Psoas muscle (tissue), 8 donors: ENCODE measurements around the gene RUNX2. TPM values are rescaled to one million over a fixed set of nuclear protein-coding genes. Genes with fewer than 3 reads are reported as not detected.

ENCODE experiments used
- ATAC-seq, 4 donors: fragments of 200-7000 bp; cut with Tn5 transposase; one replicate each; pipeline ENCODE4 v1.9.1; 2020; ENCODE audit warnings: moderate library complexity in 3 of 4, mild to moderate bottlenecking in 2 of 4
- DNase-seq, 2 donors: peaks; one replicate each; pipeline ENCODE4 v3.0.0-alpha.2; 2020
- H3K27ac ChIP-seq: fragments of 200-600 bp; one replicate; pipeline ENCODE4 v1.8.0; 2022
- H3K27me3 ChIP-seq, 3 donors: fragments of 200-600 bp in 1 of 3; one replicate each; pipeline versions ENCODE4 v1.6.1 to v1.8.0; 2013 to 2022; ENCODE audit warnings: low read length in 2 of 3, mild to moderate bottlenecking in 2 of 3, moderate library complexity in 1 of 3; ENCODE audit not compliant: insufficient read depth in 3 of 3
- H3K36me3 ChIP-seq, 2 donors: fragments of 200-600 bp in 1 of 2; one replicate each; pipeline versions ENCODE4 v1.6.1 to v1.8.0; 2013 to 2022; ENCODE audit warnings: low read depth in 1 of 2, mild to moderate bottlenecking in 1 of 2, moderate library complexity in 1 of 2; ENCODE audit not compliant: insufficient read depth in 1 of 2
- H3K4me1 ChIP-seq: fragments of 200-600 bp; one replicate; pipeline ENCODE4 v1.8.0; 2022
- H3K4me3 ChIP-seq: fragments of 200-600 bp; one replicate; pipeline ENCODE4 v1.8.0; 2022; ENCODE audit warnings: mild to moderate bottlenecking
- H3K9me3 ChIP-seq: fragments of 200-600 bp; one replicate; pipeline ENCODE4 v1.8.0; 2022
- CTCF ChIP-seq: fragments of 200-600 bp; IDR thresholded peaks from one replicate; pipeline ENCODE4 v1.8.0; 2022; ENCODE audit warnings: antibody characterized with exemption
- WGBS, 3 donors: extraction: QIAGEN DNeasy Blood & Tissue Kit; methylation state at CpG; one replicate each; pipeline versions ENCODE4 v1.1.6 to v1.1.7; 2013; 5-methylcytosine and 5-hydroxymethylcytosine counted together
- intact Hi-C, 2 donors: fragments of 100-400 bp; cut with DNase I; formaldehyde crosslinking; loops; one replicate each; pipeline versions ENCODE4 v1.11.0 to v1.14.2; 2022
- polyA plus RNA-seq, 3 donors: library from polyadenylated mRNA; stranded (reverse); fragments of 200-250 nt; gene quantifications; one replicate each; pipeline ENCODE4 v1.2.3, GENCODE V29; 2013
- total RNA-seq, 4 donors: library from RNA; stranded (reverse); fragmentation: NEBNext Ultra II Directional in 2 of 4; extraction: Animal tissue kit (Norgen Biotek cat#: 25700) in 2 of 4; gene quantifications; one replicate each; pipeline versions ENCODE4 v1.2.1 to v1.2.4, GENCODE V29; 2021 to 2023
- donor health status: healthy with polysubstance abuse.
- donor health status: DM: no; HTN: no; CAD: no; lungs with moderate emphysema.
- donor health status: Bipolar disorder and iron deficiency.
- donor health status: healthy.
- donor health status: DM: yes; HTN: yes; CAD: no.
- donor health status: DM: no; HTN: no; CAD: no.
- donor health status: DM: no; HTN: no; CAD: no.
- donor health status: DM: yes; HTN: yes; CAD: no.

Gene RUNX2
- total and polyA plus RNA-seq, 7 donors: 0.07 to 0.69 (median 0.21) TPM

- ATAC-seq (no peak), DNase-seq (no peak)
- 82 to 88% (median 82%) methylated on average over 4 of the region's 4 CpGs for WGBS, 3 donors
- no peak overlapping the region for H3K4me3 ChIP-seq
- no peaks in the 10 kb centered on the region for H3K36me3 ChIP-seq
- H3K27me3 ChIP-seq: no peaks in the 10 kb centered on the region
- TF ChIP-seq CTCF: no peak
- no peak overlapping the region for H3K27ac ChIP-seq
- no peaks in the 10 kb centered on the region for H3K9me3 ChIP-seq
- intact Hi-C loops: no loop called here
- peaks cover 10% of the 10 kb centered on the region for H3K4me1 ChIP-seq
Observed at GRCh38 chr6:45469663-45470062, 141.5 kb downstream of the RUNX2 start.

GRCh38 chr6:45470131-45470738, 142.1 kb downstream of the RUNX2 start:
- Histone ChIP-seq H3K4me1 (peaks cover 10% of the 10 kb centered on the region), H3K27ac (no peak overlapping the region), H3K27me3 (no peaks in the 10 kb centered on the region), H3K4me3 (no peak overlapping the region), H3K36me3 (no peaks in the 10 kb centered on the region), H3K9me3 (no peaks in the 10 kb centered on the region)
- ATAC-seq: no peak
- no peak for DNase-seq
- intact Hi-C loops: no loop called here
- TF ChIP-seq CTCF: no peak
- WGBS, 3 donors: 89 to 94% (median 91%) methylated on average over 4 of the region's 4 CpGs

GRCh38 chr6:45472382-45472781, 144.3 kb downstream of the RUNX2 start:
- intact Hi-C loops: no loop called here

GRCh38 chr6:45473121-45473993, 145.2 kb downstream of the RUNX2 start:
- Histone ChIP-seq H3K27ac (no peak overlapping the region), H3K9me3 (no peaks in the 10 kb centered on the region), H3K36me3 (no peaks in the 10 kb centered on the region), H3K4me3 (no peak overlapping the region), H3K27me3 (no peaks in the 10 kb centered on the region), H3K4me1 (peaks cover 10% of the 10 kb centered on the region)
- DNase-seq (no peak), ATAC-seq (no peak)
- 81 to 86% (median 83%) methylated on average over 13 of the region's 13 CpGs for WGBS, 3 donors
- intact Hi-C loops: no loop called here
- TF ChIP-seq CTCF: no peak

More at GRCh38 chr6:45472382-45472781, 144.3 kb downstream of the RUNX2 start:
- Histone ChIP-seq H3K27me3 (no peaks in the 10 kb centered on the region), H3K9me3 (no peaks in the 10 kb centered on the region), H3K27ac (no peak overlapping the region), H3K4me1 (peaks cover 10% of the 10 kb centered on the region), H3K36me3 (no peaks in the 10 kb centered on the region), H3K4me3 (no peak overlapping the region)
- 35 to 51% (median 43%) methylated on average over 7 of the region's 7 CpGs for WGBS, 3 donors
- DNase-seq: no peak
- peak in 3 of 4 donors; percentile 54 to 83 (median 59) for ATAC-seq
- TF ChIP-seq CTCF: no peak
